ENCODE data around the gene ALDH3B1.

The ALDH3B1 gene

GRCh38 chr11:68065841-68066240 is 55.7 kb downstream of the ALDH3B1 start:
- no peak for TF ChIP-seq CTCF (IDR thresholded peaks at IDR 0.05; ENCODE audit: low read depth, low read length)

GRCh38 chr11:68066742-68067141 is 56.6 kb downstream of the ALDH3B1 start:
- H3K4me3 ChIP-seq (ENCODE audit: low read depth, low read length), result no peak overlapping the region
- H3K27me3 ChIP-seq (ENCODE audit: insufficient read depth, low read depth, severe bottlenecking), result no peaks in the 10 kb centered on the region
- DNase-seq, result no peak
- H3K36me3 ChIP-seq, result peaks cover 48% of the 10 kb centered on the region
- H3K9me3 ChIP-seq (ENCODE audit: severe bottlenecking), result no peaks in the 10 kb centered on the region
- TF ChIP-seq CTCF (IDR thresholded peaks at IDR 0.05; ENCODE audit: low read depth, low read length), result no peak
- H3K27ac ChIP-seq, result no peak overlapping the region

More at GRCh38 chr11:68065841-68066240, 55.7 kb downstream of the ALDH3B1 start:
- peaks cover 50% of the 10 kb centered on the region for H3K36me3 ChIP-seq
- H3K27me3 ChIP-seq (ENCODE audit: insufficient read depth, low read depth, severe bottlenecking), result no peaks in the 10 kb centered on the region
- no peaks in the 10 kb centered on the region for H3K9me3 ChIP-seq (ENCODE audit: severe bottlenecking)
- H3K4me3 ChIP-seq (ENCODE audit: low read depth, low read length), result no peak overlapping the region
- no peak overlapping the region for H3K27ac ChIP-seq
- DNase-seq, result no peak

- no peak overlapping the region for H3K27ac ChIP-seq
- no peak for DNase-seq
- H3K27me3 ChIP-seq (ENCODE audit: insufficient read depth, low read depth, severe bottlenecking), result no peaks in the 10 kb centered on the region
- H3K9me3 ChIP-seq (ENCODE audit: severe bottlenecking), result no peaks in the 10 kb centered on the region
- peaks cover 53% of the 10 kb centered on the region for H3K36me3 ChIP-seq
- no peak overlapping the region for H3K4me3 ChIP-seq (ENCODE audit: low read depth, low read length)
- TF ChIP-seq CTCF (IDR thresholded peaks at IDR 0.05; ENCODE audit: low read depth, low read length), result no peak
Observed at GRCh38 chr11:68067991-68068390, 57.9 kb downstream of the ALDH3B1 start.

- no peak overlapping the region for H3K4me3 ChIP-seq (ENCODE audit: low read depth, low read length)
- H3K27me3 ChIP-seq (ENCODE audit: insufficient read depth, low read depth, severe bottlenecking), result no peaks in the 10 kb centered on the region
- no peak for TF ChIP-seq CTCF (IDR thresholded peaks at IDR 0.05; ENCODE audit: low read depth, low read length)
- DNase-seq, result no peak
- H3K27ac ChIP-seq, result no peak overlapping the region
- H3K9me3 ChIP-seq (ENCODE audit: severe bottlenecking), result no peaks in the 10 kb centered on the region
- H3K36me3 ChIP-seq, result peaks cover 39% of the 10 kb centered on the region
Observed at GRCh38 chr11:68071281-68072048, 61.3 kb downstream of the ALDH3B1 start.

- TF ChIP-seq CTCF (IDR thresholded peaks at IDR 0.05; ENCODE audit: low read depth, low read length), result no peak
- Histone ChIP-seq H3K27me3 (ENCODE audit: insufficient read depth, low read depth, severe bottlenecking) (no peaks in the 10 kb centered on the region), H3K36me3 (peaks cover 23% of the 10 kb centered on the region), H3K9me3 (ENCODE audit: severe bottlenecking) (no peaks in the 10 kb centered on the region), H3K27ac (no peak overlapping the region), H3K4me3 (ENCODE audit: low read depth, low read length) (no peak overlapping the region)
- DNase-seq, result no peak
Observed at GRCh38 chr11:68074584-68075352, 64.6 kb downstream of the ALDH3B1 start.
